DOHH2 (cell line): Measurements from ENCODE around the gene GRIN1.

Source experiments
- CTCF ChIP-seq: fragments of 200-600 bp; sonication (generic); IDR thresholded peaks from one replicate; pipeline ENCODE4 v1.5.1; 2014; ENCODE audit warnings: antibody characterized with exemption, mild to moderate bottlenecking, low read depth, low read length; ENCODE audit not compliant: poor library complexity, severe bottlenecking
- EZH2phosphoT487 ChIP-seq: fragments of 200-600 bp; sonication (generic); IDR thresholded peaks from 2 replicates; pipeline ENCODE4 v1.6.1; 2017; ENCODE audit warnings: borderline replicate concordance, mild to moderate bottlenecking, antibody characterized with exemption, low read length, moderate library complexity, mixed read lengths

- TF ChIP-seq CTCF (no peak), EZH2phosphoT487 (no peak)
Measured at GRCh38 chr9:137163805-137164204, 24.9 kb downstream of the GRIN1 start.
